ENCODE measurements around the gene MNT.

MNT gene

GRCh38 chr17:2362881-2363280, 38.0 kb downstream of the MNT start:
- no peak for DNase-seq

GRCh38 chr17:2362416-2362815, 38.4 kb downstream of the MNT start:
- no peak for DNase-seq

GRCh38 chr17:2362016-2362415, 38.8 kb downstream of the MNT start:
- DNase-seq: no peak

- DNase-seq: no peak
These were observed 39.7 kb downstream of the MNT start for GRCh38 chr17:2361010-2361760.

- DNase-seq: no peak
These were observed 42.9 kb downstream of the MNT start for GRCh38 chr17:2357931-2358434.

GRCh38 chr17:2357237-2357636, 43.6 kb downstream of the MNT start:
- DNase-seq: no peak

- DNase-seq: no peak
These were observed 46.5 kb downstream of the MNT start for GRCh38 chr17:2354311-2354710.

GRCh38 chr17:2351269-2351668, 49.6 kb downstream of the MNT start:
- DNase-seq: no peak

- DNase-seq: peak; percentile 62 to 85 (median 78)
These were observed 52.8 kb downstream of the MNT start for GRCh38 chr17:2347805-2348685.

GRCh38 chr17:2346475-2346874, 54.4 kb downstream of the MNT start:
- no peak for DNase-seq

- no peak for DNase-seq
These were observed 56.3 kb downstream of the MNT start for GRCh38 chr17:2344528-2344927.

GRCh38 chr17:2343421-2343820, 57.4 kb downstream of the MNT start:
- no peak for DNase-seq

GRCh38 chr17:2338315-2338657, 62.6 kb downstream of the MNT start:
- peak in 1 of 3 experiments; percentile 43 for DNase-seq

GRCh38 chr17:2337544-2338314, 63.1 kb downstream of the MNT start:
- peak; percentile 9 to 60 (median 57) for DNase-seq

GRCh38 chr17:2336852-2337543, 63.9 kb downstream of the MNT start, which contains the start of gene SGSM2:
TSS of gene SGSM2 (plus strand) at chr17:2337501. CDS start at chr17:2337689, 188 bp downstream.
- DNase-seq: peak; percentile 32 to 75 (median 72)

GRCh38 chr17:2336215-2336851, 64.5 kb downstream of the MNT start, which contains the start of gene TSR1:
TSS of gene TSR1 (minus strand) at chr17:2336457. CDS start at chr17:2336427, 30 bp downstream.
- DNase-seq: peak; percentile 80 to 86 (median 82)

GRCh38 chr17:2335726-2336214, 65.1 kb downstream of the MNT start:
- DNase-seq: no peak
